Measurements from ENCODE around the gene TMEM272. TPM values are rescaled to one million over a fixed set of nuclear protein-coding genes. Genes with fewer than 3 reads are reported as not detected.

The TMEM272 gene
- polyA plus RNA-seq, 3 donors, result 0.26 to 0.70 (median 0.65) TPM

- DNase-seq, result no peak
These were observed 11.2 kb upstream of the TMEM272 start for GRCh38 chr13:51856027-51856736.

- DNase-seq, result no peak
These were observed 4.4 kb upstream of the TMEM272 start for GRCh38 chr13:51849145-51850101.

- no peak for DNase-seq
These were observed 3.7 kb upstream of the TMEM272 start for GRCh38 chr13:51848674-51849073.

GRCh38 chr13:51846756-51847155 lies 1.8 kb upstream of the TMEM272 start:
- DNase-seq, result no peak

- no peak for DNase-seq
These were observed 769 bp upstream of the TMEM272 start for GRCh38 chr13:51845574-51846318.

- no peak for DNase-seq
These were observed 1.4 kb downstream of the TMEM272 start for GRCh38 chr13:51843529-51843928.

- no peak for DNase-seq
These were observed 3.2 kb downstream of the TMEM272 start for GRCh38 chr13:51841732-51842131.

- no peak for DNase-seq
These were observed 4.1 kb downstream of the TMEM272 start for GRCh38 chr13:51840917-51841316.

GRCh38 chr13:51839711-51840540 lies 5.1 kb downstream of the TMEM272 start:
- DNase-seq, result no peak

- no peak for DNase-seq
These were observed 6.6 kb downstream of the TMEM272 start for GRCh38 chr13:51838240-51838846.

- no peak for DNase-seq
These were observed 8.0 kb downstream of the TMEM272 start for GRCh38 chr13:51837016-51837415.

- no peak for DNase-seq
These were observed 10.3 kb downstream of the TMEM272 start for GRCh38 chr13:51834581-51835171.

GRCh38 chr13:51833980-51834379 lies 11.0 kb downstream of the TMEM272 start:
- DNase-seq, result no peak

- no peak for DNase-seq
These were observed 12.4 kb downstream of the TMEM272 start for GRCh38 chr13:51832471-51833152.

- DNase-seq, result no peak
These were observed 13.5 kb downstream of the TMEM272 start for GRCh38 chr13:51831519-51831918.

- no peak for DNase-seq
These were observed 15.4 kb downstream of the TMEM272 start for GRCh38 chr13:51829568-51829899.

GRCh38 chr13:51828730-51829567 lies 16.0 kb downstream of the TMEM272 start:
- DNase-seq, result no peak

GRCh38 chr13:51827254-51827653 lies 17.7 kb downstream of the TMEM272 start:
- no peak for DNase-seq

GRCh38 chr13:51826606-51827005 lies 18.4 kb downstream of the TMEM272 start:
- no peak for DNase-seq

Measured in renal pelvis (tissue), 4 donors.